Measurements from ENCODE around the gene OSBP2.

- TF ChIP-seq CTCF (optimal IDR thresholded peaks at IDR 0.05 in 1 of 3, IDR thresholded peaks at IDR 0.05 in 1 of 3, conservative IDR thresholded peaks at IDR 0.05 in 1 of 3; ENCODE audit: extremely low read depth in 1 of 3, insufficient read depth in 2 of 3, low read length in 3 of 3) = no peak
- TF ChIP-seq EZH2 (IDR thresholded peaks at IDR 0.05; ENCODE audit: low read length) = no peak
These were observed 95.7 kb downstream of the OSBP2 start for GRCh38 chr22:30790366-30790765.

Data from keratinocyte (primary cell).